ENCODE measurements around the gene KLF1. TPM values are rescaled to one million over a fixed set of nuclear protein-coding genes. Genes with fewer than 3 reads are reported as not detected.
"Not testable (repeated sequence)": the region's sequence is repeated elsewhere in the genome, so short reads cannot be mapped to it uniquely, and the experiment has no call there.

The KLF1 gene
- polyA plus RNA-seq, 2 donors, result not detected

- no peaks in the 10 kb centered on the region for H3K9me3 ChIP-seq (ENCODE audit: control insufficient read depth in 2 of 2, insufficient read depth in 1 of 2, low read depth in 1 of 2, low read length in 1 of 2)
- H3K4me1 ChIP-seq (ENCODE audit: control insufficient read depth in 2 of 2, insufficient read depth in 2 of 2, low read length in 1 of 2), result peaks cover 2 to 11% of the 10 kb centered on the region in 2 donors
- H3K27ac ChIP-seq (ENCODE audit: low read depth in 2 of 2, low read length in 1 of 2), result no peak overlapping the region
- H3K36me3 ChIP-seq (ENCODE audit: control insufficient read depth in 2 of 2, insufficient read depth in 2 of 2, low read length in 1 of 2), result peaks cover 4 to 28% of the 10 kb centered on the region in 2 donors
- WGBS, 2 donors, result 94 to 96% methylated on average over 5 of the region's 5 CpGs
- H3K27me3 ChIP-seq (ENCODE audit: control insufficient read depth in 1 of 2, insufficient read depth in 2 of 2, low read length in 2 of 2), result no peaks in the 10 kb centered on the region
- H3K4me3 ChIP-seq (ENCODE audit: low read depth in 1 of 2, low read length in 2 of 2), result no peak overlapping the region
Observed at GRCh38 chr19:12893582-12893981, 6.6 kb upstream of the KLF1 start.

GRCh38 chr19:12891553-12892021 is 4.6 kb upstream of the KLF1 start:
- H3K4me1 ChIP-seq (ENCODE audit: control insufficient read depth in 2 of 2, insufficient read depth in 2 of 2, low read length in 1 of 2), result peaks cover 2 to 11% of the 10 kb centered on the region in 2 donors
- H3K36me3 ChIP-seq (ENCODE audit: control insufficient read depth in 2 of 2, insufficient read depth in 2 of 2, low read length in 1 of 2), result peaks cover 4 to 18% of the 10 kb centered on the region in 2 donors
- no peaks in the 10 kb centered on the region for H3K9me3 ChIP-seq (ENCODE audit: control insufficient read depth in 2 of 2, insufficient read depth in 1 of 2, low read depth in 1 of 2, low read length in 1 of 2)
- peak overlapping the region; percentile 83 to 94 for H3K4me3 ChIP-seq (ENCODE audit: low read depth in 1 of 2, low read length in 2 of 2)
- no peaks in the 10 kb centered on the region for H3K27me3 ChIP-seq (ENCODE audit: control insufficient read depth in 1 of 2, insufficient read depth in 2 of 2, low read length in 2 of 2)
- 4 to 9% methylated on average over 26 of the region's 26 CpGs for WGBS, 2 donors
- H3K27ac ChIP-seq (ENCODE audit: low read depth in 2 of 2, low read length in 1 of 2), result peak overlapping the region in 1 of 2 donors; percentile 90

GRCh38 chr19:12890787-12891552 is 4.0 kb upstream of the KLF1 start, which contains the start of gene GCDH:
Gene GCDH, plus strand, starts transcription at chr19:12891160. Its CDS starts 145 bp downstream, at chr19:12891305.
- peaks cover 0 to 11% of the 10 kb centered on the region in 2 donors for H3K36me3 ChIP-seq (ENCODE audit: control insufficient read depth in 2 of 2, insufficient read depth in 2 of 2, low read length in 1 of 2)
- H3K27me3 ChIP-seq (ENCODE audit: control insufficient read depth in 1 of 2, insufficient read depth in 2 of 2, low read length in 2 of 2), result no peaks in the 10 kb centered on the region
- H3K9me3 ChIP-seq (ENCODE audit: control insufficient read depth in 2 of 2, insufficient read depth in 1 of 2, low read depth in 1 of 2, low read length in 1 of 2), result no peaks in the 10 kb centered on the region
- WGBS, 2 donors, result 0 to 1% methylated on average over 49 of the region's 49 CpGs
- peak within 1 kb of the TSS; percentile 70 to 90 for H3K27ac ChIP-seq (ENCODE audit: low read depth in 2 of 2, low read length in 1 of 2)
- peak within 1 kb of the TSS; percentile 83 to 94 for H3K4me3 ChIP-seq (ENCODE audit: low read depth in 1 of 2, low read length in 2 of 2)
- H3K4me1 ChIP-seq (ENCODE audit: control insufficient read depth in 2 of 2, insufficient read depth in 2 of 2, low read length in 1 of 2), result peaks cover 2 to 11% of the 10 kb centered on the region in 2 donors

- WGBS, 2 donors, result 30 to 31% methylated on average over 10 of the region's 10 CpGs
- H3K36me3 ChIP-seq (ENCODE audit: control insufficient read depth in 2 of 2, insufficient read depth in 2 of 2, low read length in 1 of 2); H3K9me3 ChIP-seq (ENCODE audit: control insufficient read depth in 2 of 2, insufficient read depth in 1 of 2, low read depth in 1 of 2, low read length in 1 of 2); H3K27me3 ChIP-seq (ENCODE audit: control insufficient read depth in 1 of 2, insufficient read depth in 2 of 2, low read length in 2 of 2): not testable (repeated sequence)
- H3K4me1 ChIP-seq (ENCODE audit: control insufficient read depth in 2 of 2, insufficient read depth in 2 of 2, low read length in 1 of 2), result peaks cover 4 to 11% of the 10 kb centered on the region in 2 donors
- H3K4me3 ChIP-seq (ENCODE audit: low read depth in 1 of 2, low read length in 2 of 2), result peak overlapping the region in 1 of 2 donors; percentile 4
- H3K27ac ChIP-seq (ENCODE audit: low read depth in 2 of 2, low read length in 1 of 2), result peak overlapping the region; percentile 70 to 83
Observed at GRCh38 chr19:12890299-12890786, 3.3 kb upstream of the KLF1 start.

GRCh38 chr19:12888006-12888603 is 1.1 kb upstream of the KLF1 start:
- peaks cover 0 to 14% of the 10 kb centered on the region in 2 donors for H3K9me3 ChIP-seq (ENCODE audit: control insufficient read depth in 2 of 2, insufficient read depth in 1 of 2, low read depth in 1 of 2, low read length in 1 of 2)
- H3K36me3 ChIP-seq (ENCODE audit: control insufficient read depth in 2 of 2, insufficient read depth in 2 of 2, low read length in 1 of 2), result peaks cover 0 to under 1% of the 10 kb centered on the region in 2 donors
- H3K4me3 ChIP-seq (ENCODE audit: low read depth in 1 of 2, low read length in 2 of 2), result no peak overlapping the region
- 74 to 78% methylated on average over 5 of the region's 5 CpGs for WGBS, 2 donors
- peaks cover 6 to 16% of the 10 kb centered on the region in 2 donors for H3K4me1 ChIP-seq (ENCODE audit: control insufficient read depth in 2 of 2, insufficient read depth in 2 of 2, low read length in 1 of 2)
- no peak overlapping the region for H3K27ac ChIP-seq (ENCODE audit: low read depth in 2 of 2, low read length in 1 of 2)
- H3K27me3 ChIP-seq (ENCODE audit: control insufficient read depth in 1 of 2, insufficient read depth in 2 of 2, low read length in 2 of 2), result no peaks in the 10 kb centered on the region

- peaks cover 0 to 14% of the 10 kb centered on the region in 2 donors for H3K9me3 ChIP-seq (ENCODE audit: control insufficient read depth in 2 of 2, insufficient read depth in 1 of 2, low read depth in 1 of 2, low read length in 1 of 2)
- H3K36me3 ChIP-seq (ENCODE audit: control insufficient read depth in 2 of 2, insufficient read depth in 2 of 2, low read length in 1 of 2), result no peaks in the 10 kb centered on the region
- H3K27me3 ChIP-seq (ENCODE audit: control insufficient read depth in 1 of 2, insufficient read depth in 2 of 2, low read length in 2 of 2), result no peaks in the 10 kb centered on the region
- H3K4me1 ChIP-seq (ENCODE audit: control insufficient read depth in 2 of 2, insufficient read depth in 2 of 2, low read length in 1 of 2), result peaks cover 6 to 11% of the 10 kb centered on the region in 2 donors
- WGBS, 2 donors, result 79 to 80% methylated on average over 5 of the region's 5 CpGs
- H3K4me3 ChIP-seq (ENCODE audit: low read depth in 1 of 2, low read length in 2 of 2), result no peak overlapping the region
- H3K27ac ChIP-seq (ENCODE audit: low read depth in 2 of 2, low read length in 1 of 2), result no peak overlapping the region
Observed at GRCh38 chr19:12886651-12886968, 391 bp downstream of the KLF1 start.

GRCh38 chr19:12885749-12886650 is 1.0 kb downstream of the KLF1 start:
- H3K36me3 ChIP-seq (ENCODE audit: control insufficient read depth in 2 of 2, insufficient read depth in 2 of 2, low read length in 1 of 2), result no peaks in the 10 kb centered on the region
- 8% methylated on average over 43 to 53 of the region's 53 CpGs for WGBS, 2 donors
- peaks cover 4 to 9% of the 10 kb centered on the region in 2 donors for H3K4me1 ChIP-seq (ENCODE audit: control insufficient read depth in 2 of 2, insufficient read depth in 2 of 2, low read length in 1 of 2)
- no peaks in the 10 kb centered on the region for H3K27me3 ChIP-seq (ENCODE audit: control insufficient read depth in 1 of 2, insufficient read depth in 2 of 2, low read length in 2 of 2)
- H3K27ac ChIP-seq (ENCODE audit: low read depth in 2 of 2, low read length in 1 of 2), result peak overlapping the region in 1 of 2 donors; percentile 42
- peak overlapping the region; percentile 30 to 37 for H3K4me3 ChIP-seq (ENCODE audit: low read depth in 1 of 2, low read length in 2 of 2)
- H3K9me3 ChIP-seq (ENCODE audit: control insufficient read depth in 2 of 2, insufficient read depth in 1 of 2, low read depth in 1 of 2, low read length in 1 of 2), result peaks cover 0 to 14% of the 10 kb centered on the region in 2 donors

GRCh38 chr19:12884926-12885748 is 1.9 kb downstream of the KLF1 start:
- Histone ChIP-seq H3K9me3 (ENCODE audit: control insufficient read depth in 2 of 2, insufficient read depth in 1 of 2, low read depth in 1 of 2, low read length in 1 of 2) (peaks cover 0 to 14% of the 10 kb centered on the region in 2 donors), H3K36me3 (ENCODE audit: control insufficient read depth in 2 of 2, insufficient read depth in 2 of 2, low read length in 1 of 2) (no peaks in the 10 kb centered on the region), H3K4me3 (ENCODE audit: low read depth in 1 of 2, low read length in 2 of 2) (peak overlapping the region; percentile 30 to 37), H3K27ac (ENCODE audit: low read depth in 2 of 2, low read length in 1 of 2) (peak overlapping the region in 1 of 2 donors; percentile 42), H3K4me1 (ENCODE audit: control insufficient read depth in 2 of 2, insufficient read depth in 2 of 2, low read length in 1 of 2) (peaks cover 4 to 10% of the 10 kb centered on the region in 2 donors), H3K27me3 (ENCODE audit: control insufficient read depth in 1 of 2, insufficient read depth in 2 of 2, low read length in 2 of 2) (no peaks in the 10 kb centered on the region)
- WGBS, 2 donors, result 3% methylated on average over 61 to 73 of the region's 73 CpGs

All from esophagus (tissue), 2 donors.